Body of pancreas (tissue), 4 donors: ENCODE results near the gene CFAP119. TPM values are rescaled to one million over a fixed set of nuclear protein-coding genes. Genes with fewer than 3 reads are reported as not detected.

Source experiments
- ATAC-seq: fragments of 150-250 bp; one replicate; pipeline ENCODE4 v1.9.1; 2016
- DNase-seq, 4 donors: peaks; one replicate each; pipeline ENCODE4 v3.0.0-alpha.2; 2019
- H3K27ac ChIP-seq, 4 donors: fragments of 200-600 bp; sonication (generic); 1 replicate in 3 of 4; 2 replicates in 1 of 4; pipeline versions ENCODE4 v1.5.1 to v1.6.1; 2016 to 2019; ENCODE audit warnings: mild to moderate bottlenecking in 1 of 4, mixed read lengths in 1 of 4, moderate library complexity in 1 of 4
- H3K27me3 ChIP-seq, 2 donors: fragments of 200-600 bp; sonication (generic); one replicate each; pipeline ENCODE4 v1.6.0; 2016; ENCODE audit warnings: mild to moderate bottlenecking in 1 of 2
- H3K36me3 ChIP-seq, 2 donors: fragments of 200-600 bp; sonication (generic); replicated peaks in 1 of 2; 2 replicates each; pipeline ENCODE4 v1.5.1; 2016; ENCODE audit warnings: low read depth in 2 of 2; ENCODE audit not compliant: insufficient read depth in 1 of 2
- H3K4me1 ChIP-seq: fragments of 200-600 bp; sonication (generic); one replicate; pipeline ENCODE4 v1.6.0; 2016
- H3K4me3 ChIP-seq, 2 donors: fragments of 200-600 bp; sonication (generic); 1 replicate in 1 of 2; 2 replicates in 1 of 2; pipeline ENCODE4 v1.5.1; 2016 to 2019
- H3K9me3 ChIP-seq, 3 donors: fragments of 200-600 bp; sonication (generic); 1 replicate in 2 of 3; 2 replicates in 1 of 3; pipeline ENCODE4 v1.5.1; 2016
- CTCF ChIP-seq, 7 experiments: fragments of 450-650 bp in 4 of 7; fragments of 200-600 bp in 3 of 7; sonication (generic) in 3 of 7; IDR thresholded peaks; one replicate each; pipeline ENCODE4 v1.5.1; 2016 to 2019; ENCODE audit warnings: antibody characterized with exemption in 7 of 7
- POLR2A ChIP-seq, 3 donors: fragments of 450-650 bp; IDR thresholded peaks; one replicate each; pipeline ENCODE4 v1.6.1; 2016; ENCODE audit warnings: antibody characterized with exemption in 3 of 3, mild to moderate bottlenecking in 2 of 3
- WGBS, 2 donors: methylation state at CpG; one replicate each; pipeline ENCODE4 v1.1.5; 2017; 5-methylcytosine and 5-hydroxymethylcytosine counted together
- intact Hi-C: fragments of 100-400 bp; cut with DNase I; formaldehyde crosslinking; loops from one replicate; pipeline ENCODE4 v1.15.1; 2023
- total RNA-seq, 2 donors: library from RNA; depleted of rRNA; stranded (reverse); fragments of >200 nt; gene quantifications; one replicate each; pipeline ENCODE4 v1.1.0, GENCODE V29; 2016

Gene CFAP119
- total RNA-seq, 2 donors from 2014 or later, result 1.6 to 28.0 TPM

GRCh38 chr16:30745082-30745481 is 16.8 kb downstream of the CFAP119 start:
- Histone ChIP-seq H3K27ac (no peak overlapping the region), H3K4me3 (no peak overlapping the region), H3K27me3 (no peaks in the 10 kb centered on the region), H3K9me3 (no peaks in the 10 kb centered on the region), H3K4me1 (peaks cover 36% of the 10 kb centered on the region), H3K36me3 (peaks cover 0 to 7% of the 10 kb centered on the region in 2 donors)
- intact Hi-C loops, result no loop called here
- ATAC-seq (no peak), DNase-seq (no peak)
- no peak for TF ChIP-seq POLR2A (IDR thresholded peaks at IDR 0.05)
- no peak for TF ChIP-seq CTCF (IDR thresholded peaks at IDR 0.05)
- 66 to 70% methylated on average over 2 of the region's 2 CpGs for WGBS, 2 donors

GRCh38 chr16:30744183-30744582 is 17.7 kb downstream of the CFAP119 start:
- Histone ChIP-seq H3K4me1 (peaks cover 40% of the 10 kb centered on the region), H3K27me3 (no peaks in the 10 kb centered on the region), H3K4me3 (no peak overlapping the region), H3K36me3 (peaks cover 0 to 7% of the 10 kb centered on the region in 2 donors), H3K9me3 (no peaks in the 10 kb centered on the region), H3K27ac (peak overlapping the region in 1 of 4 donors; percentile 0)
- WGBS, 2 donors, result 75 to 84% methylated on average over 1 to 2 of the region's 2 CpGs
- TF ChIP-seq POLR2A (IDR thresholded peaks at IDR 0.05) (no peak), CTCF (IDR thresholded peaks at IDR 0.05) (no peak)
- no peak for ATAC-seq
- DNase-seq, result no peak
- intact Hi-C loops, result no loop called here

- Histone ChIP-seq H3K27me3 (no peaks in the 10 kb centered on the region), H3K4me1 (peaks cover 39% of the 10 kb centered on the region), H3K9me3 (no peaks in the 10 kb centered on the region), H3K4me3 (no peak overlapping the region), H3K27ac (peak overlapping the region in 1 of 4 donors; percentile 0), H3K36me3 (peaks cover 2 to 7% of the 10 kb centered on the region in 2 donors)
- intact Hi-C loops, result no loop called here
- WGBS, 2 donors, result 93 to 97% methylated on average over 7 to 9 of the region's 11 CpGs
- ATAC-seq (no peak), DNase-seq (no peak)
- TF ChIP-seq CTCF (IDR thresholded peaks at IDR 0.05) (no peak), POLR2A (IDR thresholded peaks at IDR 0.05) (no peak)
Observed at GRCh38 chr16:30743716-30744115, 18.1 kb downstream of the CFAP119 start.

GRCh38 chr16:30741461-30741914 is 20.4 kb downstream of the CFAP119 start:
- H3K4me3 ChIP-seq, result no peak overlapping the region
- 73 to 83% methylated on average over 6 of the region's 6 CpGs for WGBS, 2 donors

More at GRCh38 chr16:30741461-30741914, 20.4 kb downstream of the CFAP119 start:
- Histone ChIP-seq H3K27me3 (no peaks in the 10 kb centered on the region), H3K4me1 (peaks cover 32% of the 10 kb centered on the region), H3K9me3 (no peaks in the 10 kb centered on the region), H3K27ac (peak overlapping the region; percentile 76 to 90 (median 88)), H3K36me3 (peaks cover 22 to 24% of the 10 kb centered on the region in 2 donors)
- intact Hi-C loops, result no loop called here
- ATAC-seq, result peak; percentile 75
- peak; percentile 48 to 83 (median 66) for DNase-seq
- TF ChIP-seq CTCF (IDR thresholded peaks at IDR 0.05) (no peak), POLR2A (IDR thresholded peaks at IDR 0.05) (peak in 2 of 3 donors; percentile 47 to 59)
